NCI-H2107 (cell line): ENCODE measurements around the gene DSN1.
A peak's percentile ranks its signal among the peaks of the same experiment; 100 is the strongest.
"Not testable (repeated sequence)": the region's sequence is repeated elsewhere in the genome, so short reads cannot be mapped to it uniquely, and the experiment has no call there.

Experiments used
- DNase-seq: peaks from one replicate; lab custom pipeline; 2025; lab: John Stamatoyannopoulos, UW

The DSN1 gene, protein sequence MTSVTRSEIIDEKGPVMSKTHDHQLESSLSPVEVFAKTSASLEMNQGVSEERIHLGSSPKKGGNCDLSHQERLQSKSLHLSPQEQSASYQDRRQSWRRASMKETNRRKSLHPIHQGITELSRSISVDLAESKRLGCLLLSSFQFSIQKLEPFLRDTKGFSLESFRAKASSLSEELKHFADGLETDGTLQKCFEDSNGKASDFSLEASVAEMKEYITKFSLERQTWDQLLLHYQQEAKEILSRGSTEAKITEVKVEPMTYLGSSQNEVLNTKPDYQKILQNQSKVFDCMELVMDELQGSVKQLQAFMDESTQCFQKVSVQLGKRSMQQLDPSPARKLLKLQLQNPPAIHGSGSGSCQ

DNA sequence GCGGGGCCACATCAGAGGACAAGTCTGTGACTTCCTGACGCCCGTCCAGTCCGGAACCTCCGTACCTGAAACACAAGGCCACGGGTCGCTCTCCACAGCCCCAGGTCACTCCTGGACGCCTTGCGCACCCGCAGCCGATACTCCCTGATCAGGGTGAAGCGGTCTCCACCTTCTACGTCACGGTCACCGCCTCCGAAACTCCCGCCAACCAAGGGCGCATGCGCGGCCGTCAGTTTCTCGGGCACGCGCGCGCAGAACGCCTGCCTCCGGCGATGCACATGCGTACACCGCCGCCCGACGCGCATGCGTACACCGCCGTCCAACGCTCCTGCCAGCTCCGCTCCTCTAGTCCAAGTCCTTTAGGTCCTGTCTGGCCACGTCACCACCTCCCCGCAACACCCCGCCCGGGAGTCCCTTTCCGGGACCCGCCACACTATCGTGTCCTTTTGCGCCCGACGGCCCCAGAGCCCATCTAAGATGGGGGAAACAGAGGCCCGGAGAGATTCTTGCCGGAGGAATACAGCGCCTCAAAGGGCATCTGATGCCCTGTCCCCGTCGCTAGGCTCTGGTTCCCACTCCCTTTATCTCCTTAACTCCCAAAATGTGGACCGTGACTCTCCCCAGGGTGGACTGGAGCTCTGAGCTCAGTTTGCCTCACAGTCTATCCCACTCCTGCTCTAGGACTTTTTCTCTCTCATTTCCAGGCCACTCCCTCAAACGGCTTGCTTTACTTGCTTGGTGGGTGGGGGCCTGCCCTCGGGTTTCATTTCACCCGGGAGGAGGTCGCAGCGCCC, at the start of gene DSN1:
Gene DSN1 (minus strand): TSS at position 167 of the 794 bp plus-strand sequence. CDS start 2,305 bp downstream, outside the sequence.
- DNase-seq, result peak; percentile 38

GRCh38 chr20:36823121-36823520, 49.6 kb upstream of the DSN1 start:
- no peak for DNase-seq

DNA sequence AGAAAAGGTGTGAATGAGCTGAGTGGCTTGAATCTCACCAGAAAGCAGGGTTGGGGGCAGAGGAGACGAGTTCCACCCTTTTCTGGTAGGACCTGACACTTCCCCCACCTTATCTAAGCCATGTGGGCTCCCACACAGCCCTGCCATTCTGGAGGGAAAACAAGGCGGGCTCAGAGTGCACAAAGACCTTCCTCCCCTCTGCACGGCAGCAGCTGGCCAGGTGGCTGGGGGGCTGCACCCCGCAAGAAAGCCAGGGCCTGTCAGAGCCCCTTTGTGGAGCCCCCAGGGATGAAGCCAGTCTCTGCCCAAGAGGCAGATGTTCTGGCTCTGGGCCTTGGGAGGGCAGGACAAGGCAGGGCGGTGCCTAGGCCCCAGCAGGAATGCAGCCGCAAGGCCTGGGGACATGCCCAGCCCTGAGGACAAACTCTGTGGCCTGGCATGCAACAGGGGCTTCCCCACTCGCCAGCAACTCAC, 48.4 kb upstream of the DSN1 start:
- no peak for DNase-seq

- DNase-seq, result no peak
These were observed 47.4 kb upstream of the DSN1 start for GRCh38 chr20:36820928-36821327.

GRCh38 chr20:36820073-36820472, 46.5 kb upstream of the DSN1 start:
- DNase-seq, result no peak

DNA sequence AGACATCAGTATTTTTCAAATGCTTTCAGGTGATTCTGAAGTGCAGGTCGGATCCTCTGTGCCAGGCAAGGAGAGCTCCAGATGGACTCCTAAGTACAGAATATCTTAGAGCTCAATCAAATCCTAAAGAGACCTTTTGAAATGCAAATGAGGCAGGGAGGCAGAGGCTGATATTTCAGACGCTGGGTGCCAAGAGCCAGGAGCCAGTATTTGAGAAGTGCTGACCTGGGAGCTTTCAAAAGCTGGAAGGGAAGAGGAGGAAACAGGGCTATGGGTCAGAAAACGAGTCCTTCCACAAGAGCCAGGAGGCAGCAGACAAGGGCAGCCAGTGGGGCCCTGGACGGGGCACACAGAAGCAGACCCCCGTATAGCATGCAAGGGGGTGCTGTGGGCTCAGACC, 46.1 kb upstream of the DSN1 start:
- DNase-seq, result no peak

DNA sequence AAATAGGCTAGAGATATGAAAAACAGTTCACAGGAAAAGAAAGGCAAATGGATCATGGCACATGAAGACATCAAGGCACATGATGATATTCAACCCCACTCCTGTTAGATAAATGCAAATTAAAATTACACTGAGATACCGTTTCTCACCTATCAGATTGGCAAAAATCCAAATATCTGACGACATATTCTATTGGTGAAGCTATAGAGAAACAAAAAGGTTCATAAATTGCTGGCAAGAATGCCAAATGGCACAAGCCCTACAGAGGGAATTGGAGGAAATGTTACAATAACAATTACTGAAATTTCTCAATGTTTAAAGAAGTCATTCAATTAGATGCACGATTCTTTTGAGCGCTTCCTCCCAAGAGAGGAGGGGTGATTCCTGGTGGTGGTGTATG, 45.3 kb upstream of the DSN1 start:
- no peak for DNase-seq

- DNase-seq, result no peak
These were observed 44.6 kb upstream of the DSN1 start for GRCh38 chr20:36818185-36818584.

DNA sequence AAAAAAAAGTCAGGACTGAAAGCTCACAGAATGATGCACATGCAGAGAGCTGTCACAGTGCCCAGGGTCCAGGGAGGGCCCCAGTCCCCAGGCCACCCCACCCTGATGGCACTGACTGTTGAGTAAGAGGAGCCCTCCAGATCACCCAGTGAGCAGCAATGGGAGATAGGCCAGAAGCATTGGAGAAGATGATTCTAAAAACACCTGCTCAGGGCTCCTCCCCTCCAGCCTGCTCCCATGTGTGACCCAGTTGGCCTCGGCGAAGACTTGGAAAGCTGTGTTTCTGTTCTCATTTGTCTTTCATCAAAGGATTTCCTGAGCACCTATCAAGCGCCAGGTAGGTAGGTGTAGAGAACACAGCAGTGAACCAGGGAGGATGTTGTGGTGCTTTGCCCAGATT, 43.9 kb upstream of the DSN1 start:
- no peak for DNase-seq

GRCh38 chr20:36815454-36816091, 42.0 kb upstream of the DSN1 start:
- no peak for DNase-seq

DNA sequence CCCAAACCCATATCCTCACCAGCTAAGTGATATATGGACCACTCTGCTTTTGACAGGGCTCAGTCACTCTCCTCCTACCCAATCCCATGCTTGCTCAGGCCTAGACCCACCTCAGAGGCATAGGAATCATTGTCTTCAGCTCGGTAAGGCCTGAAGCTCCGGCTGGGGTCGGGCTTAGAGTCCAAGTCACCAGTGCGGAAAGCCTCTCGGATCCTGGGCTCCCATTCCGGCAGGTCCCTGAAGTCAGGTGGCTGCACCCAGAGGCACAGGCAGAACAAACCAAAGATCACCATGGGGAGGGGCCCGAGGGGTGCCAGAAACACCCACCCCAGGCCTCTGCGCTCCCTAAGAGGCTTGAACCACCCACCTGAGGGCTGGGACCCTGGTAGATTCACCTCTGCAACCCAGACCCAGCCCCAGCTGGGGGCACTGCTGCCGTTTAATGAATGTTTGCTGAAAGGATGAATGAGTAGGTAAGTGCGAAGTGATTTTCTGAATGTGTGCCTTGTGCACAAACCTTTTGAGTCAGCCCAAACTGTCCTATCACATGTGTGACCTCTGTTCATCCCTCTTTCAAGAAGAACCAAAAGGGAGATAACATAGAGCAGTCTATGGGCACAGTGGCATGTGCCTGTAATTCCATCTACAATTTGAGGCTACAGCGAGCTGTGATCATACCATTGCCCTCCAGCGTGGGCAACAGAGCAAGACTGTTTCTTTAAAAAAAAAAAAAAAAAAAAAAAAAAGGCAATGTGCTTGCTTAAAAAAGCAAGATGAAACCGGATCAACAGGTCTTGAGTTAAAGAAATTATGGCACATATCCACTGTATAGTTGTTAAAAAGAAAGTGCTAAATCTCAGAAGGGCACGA, 39.3 kb upstream of the DSN1 start:
- DNase-seq, result no peak

DNA sequence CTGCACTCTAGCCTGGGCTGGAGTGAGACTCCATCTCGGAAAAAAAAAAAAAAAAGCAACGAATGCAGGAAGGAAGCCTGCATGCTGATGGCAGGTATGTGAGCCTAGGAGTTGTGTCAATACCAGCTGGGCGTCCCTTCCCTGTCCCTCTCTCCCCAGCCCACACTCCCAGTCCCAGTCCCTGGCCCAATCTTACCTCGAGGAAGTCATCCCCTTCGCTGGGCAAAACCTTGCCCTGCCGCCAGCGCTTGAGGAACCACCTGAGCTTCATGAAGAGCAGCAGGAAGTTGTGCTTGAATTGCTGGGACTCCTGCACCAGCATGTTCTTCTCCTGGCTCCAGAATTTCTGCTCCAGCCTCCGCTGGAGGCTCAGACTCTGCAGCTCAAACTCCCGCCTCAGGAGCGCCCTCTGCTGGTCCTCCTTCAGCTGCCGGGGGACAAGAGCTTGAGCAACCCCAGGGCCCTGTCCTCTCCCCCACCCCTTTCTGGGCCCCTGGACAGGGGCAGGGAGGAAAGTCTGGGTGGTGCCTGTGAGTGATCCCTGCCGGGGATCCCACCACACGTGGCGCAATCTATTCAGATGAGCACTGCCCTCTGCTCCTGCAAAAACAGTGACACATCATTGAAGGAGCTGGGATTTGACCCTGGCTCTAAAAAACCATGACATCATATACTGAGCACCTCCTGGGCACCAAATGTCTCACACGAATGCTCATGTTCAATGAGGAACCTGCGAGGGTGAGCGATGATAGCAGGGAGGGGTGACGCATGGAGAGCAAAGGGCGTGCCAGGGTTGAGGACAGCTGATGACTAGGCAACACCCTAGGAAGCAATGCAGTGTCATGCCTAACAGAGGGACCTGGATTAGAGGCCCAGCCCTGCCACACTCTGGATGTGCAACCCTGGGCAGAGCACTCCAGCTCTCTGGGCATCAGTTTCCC, 35.0 kb upstream of the DSN1 start:
- DNase-seq, result no peak

- no peak for DNase-seq
These were observed 32.5 kb upstream of the DSN1 start for GRCh38 chr20:36806049-36806448.

DNA sequence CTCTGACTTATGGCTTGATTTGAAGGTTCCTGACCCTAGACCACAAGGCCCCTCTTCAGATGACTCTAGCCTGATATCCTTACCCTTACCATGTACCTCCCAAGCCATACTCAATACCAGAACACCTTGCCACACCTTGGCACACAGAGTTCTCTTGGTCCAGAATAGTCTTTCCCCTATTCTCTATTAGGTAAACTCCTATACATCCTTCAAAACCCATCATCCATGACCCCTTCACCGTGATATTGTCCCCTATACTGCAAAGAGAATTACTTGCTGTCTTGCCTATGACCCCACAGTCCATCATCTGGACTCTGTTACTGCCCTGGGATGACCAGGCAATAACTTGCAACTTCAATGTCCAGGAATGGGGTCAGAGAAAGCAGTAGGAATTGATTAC, 31.8 kb upstream of the DSN1 start:
- DNase-seq, result no peak

DNA sequence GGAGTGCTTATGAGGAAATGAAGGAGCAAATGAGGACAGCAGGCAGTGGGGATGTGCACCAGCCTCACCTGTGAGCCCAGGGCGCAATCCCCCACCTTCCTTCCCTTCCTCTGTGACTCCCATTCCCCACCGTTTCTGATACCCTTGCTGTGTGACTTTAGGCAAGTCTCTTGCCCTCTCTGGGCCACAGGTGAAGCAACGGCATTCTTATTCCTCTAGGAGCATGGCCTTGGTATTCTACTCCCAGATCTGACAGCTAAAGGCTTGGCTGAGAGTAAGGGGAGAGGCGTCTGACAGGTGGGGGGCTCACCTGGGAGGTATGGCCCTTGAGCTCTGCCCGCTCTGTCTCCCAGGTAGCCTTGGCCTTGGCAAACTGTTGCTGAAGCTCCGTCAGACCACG, 30.9 kb upstream of the DSN1 start:
- DNase-seq, result no peak

GRCh38 chr20:36802326-36803222, 29.0 kb upstream of the DSN1 start:
- DNase-seq, result no peak

DNA sequence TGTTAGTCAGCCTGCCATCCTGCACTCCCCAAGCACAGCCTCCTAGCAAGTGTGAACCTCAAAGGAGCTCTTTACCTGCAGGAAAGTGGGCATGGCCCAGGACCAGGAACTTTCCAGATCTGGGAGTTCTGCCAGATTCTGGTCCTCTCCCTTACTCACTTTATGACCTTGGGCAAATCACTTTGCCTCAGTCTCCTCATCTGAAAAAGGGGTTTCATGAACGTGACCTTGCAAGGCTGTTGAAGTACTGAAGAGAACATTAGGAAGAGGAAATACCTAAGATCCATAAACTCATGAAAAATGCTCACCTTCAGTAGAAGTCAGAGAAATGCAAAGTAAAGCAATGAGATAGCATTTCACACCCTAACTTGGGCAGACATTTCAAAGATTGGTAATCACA, 26.8 kb upstream of the DSN1 start:
- DNase-seq, result no peak

GRCh38 chr20:36799313-36799712, 25.8 kb upstream of the DSN1 start:
- not testable (repeated sequence) for DNase-seq

GRCh38 chr20:36796875-36797274, 23.3 kb upstream of the DSN1 start:
- DNase-seq, result no peak

- DNase-seq, result no peak
These were observed 22.6 kb upstream of the DSN1 start for GRCh38 chr20:36796117-36796516.
